ENCODE data around the gene NDUFS8.
"Not testable (repeated sequence)": the region's sequence is repeated elsewhere in the genome, so short reads cannot be mapped to it uniquely, and the experiment has no call there.

The NDUFS8 gene

DNA sequence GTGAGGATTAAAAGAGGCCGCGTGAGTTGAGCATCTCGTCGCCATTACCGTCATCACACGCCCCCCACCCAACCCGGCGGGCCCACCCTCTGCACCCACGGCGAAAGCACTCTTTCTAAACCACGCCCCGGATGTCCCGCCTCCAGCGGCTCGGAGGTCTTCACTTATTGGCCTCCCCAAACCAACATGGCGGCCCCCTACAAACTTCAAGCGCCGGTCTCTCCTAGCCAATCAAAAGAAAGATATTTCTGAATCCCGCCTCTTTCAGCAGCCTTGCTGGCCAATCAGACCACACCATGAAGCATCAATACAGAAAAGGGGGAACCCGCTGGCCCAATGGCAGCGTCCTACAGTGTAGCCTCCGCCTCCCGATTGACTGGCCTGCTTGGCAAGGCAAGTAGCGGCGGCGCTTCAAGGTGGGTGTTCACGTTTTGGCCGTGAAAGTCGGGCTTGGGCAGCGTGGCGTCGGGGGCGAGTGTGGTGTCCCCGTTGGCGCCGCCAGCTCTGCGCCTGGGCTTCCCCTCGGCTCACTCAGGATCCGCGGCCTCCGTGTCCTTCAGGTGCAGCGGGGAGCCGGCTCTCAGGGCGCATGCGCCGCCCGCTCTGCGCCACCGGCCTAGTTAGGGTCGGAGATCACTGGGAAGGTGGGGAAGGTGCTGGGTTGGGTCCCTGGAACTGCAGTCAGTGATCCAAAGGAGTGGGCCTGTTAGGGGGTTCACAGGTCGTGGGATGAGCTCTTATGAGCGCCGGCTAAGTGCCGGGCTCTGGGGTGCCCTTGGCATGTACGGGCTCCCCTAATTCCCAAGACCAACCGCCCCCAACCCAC, at the start of gene NDUFS8:
NDUFS8 (plus strand) TSS at position 364 of the 826 bp plus-strand sequence. CDS start 1,471 bp downstream, outside the sequence.
- peak; percentile 96 for DNase-seq (ENCODE audit: low read depth, low spot score)

DNA sequence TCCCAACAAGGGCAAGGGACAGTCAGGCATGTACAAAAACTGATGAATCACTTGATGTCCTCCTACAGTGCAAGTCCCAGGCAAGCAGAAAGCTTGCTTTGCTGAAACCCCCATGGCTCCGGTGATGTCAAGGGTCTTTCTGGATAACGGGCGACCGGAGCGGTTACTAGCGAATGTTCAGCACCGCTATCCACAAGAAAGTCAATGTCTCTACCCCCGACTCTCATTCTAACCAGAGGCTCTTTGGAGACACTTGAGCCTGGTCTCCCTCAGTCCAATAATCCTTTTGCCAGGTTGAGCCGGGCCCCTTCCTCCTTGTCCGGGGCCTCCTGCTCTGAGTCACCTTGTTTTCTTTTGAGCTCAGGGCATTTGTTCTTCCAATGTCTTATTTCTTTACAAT, 49.3 kb upstream of the NDUFS8 start:
- DNase-seq (ENCODE audit: low read depth, low spot score), result not testable (repeated sequence)

GRCh38 chr11:67982255-67982857, 48.1 kb upstream of the NDUFS8 start:
- DNase-seq (ENCODE audit: low read depth, low spot score), result not testable (repeated sequence)

GRCh38 chr11:67983951-67984350, 46.5 kb upstream of the NDUFS8 start:
- DNase-seq (ENCODE audit: low read depth, low spot score), result no peak

DNA sequence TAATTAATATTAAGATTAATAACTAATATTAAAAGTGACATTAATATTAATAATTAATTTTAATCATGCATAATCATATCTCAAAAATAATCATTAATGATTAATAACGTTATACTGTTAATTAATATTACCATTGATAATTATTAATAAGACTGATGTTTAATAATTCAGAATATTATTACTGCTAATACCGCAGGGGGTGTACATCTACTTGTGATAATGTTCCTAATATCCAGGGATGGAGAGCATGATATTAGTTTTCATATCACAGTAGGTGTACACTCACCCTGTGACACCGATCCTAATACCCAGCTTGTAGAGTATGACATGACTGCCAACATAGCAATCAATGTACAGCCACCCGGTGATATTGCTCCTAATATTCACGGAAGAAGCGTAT, 45.2 kb upstream of the NDUFS8 start:
- not testable (repeated sequence) for DNase-seq (ENCODE audit: low read depth, low spot score)

- not testable (repeated sequence) for DNase-seq (ENCODE audit: low read depth, low spot score)
These were observed 39.7 kb upstream of the NDUFS8 start for GRCh38 chr11:67990546-67991346.

- not testable (repeated sequence) for DNase-seq (ENCODE audit: low read depth, low spot score)
These were observed 38.9 kb upstream of the NDUFS8 start for GRCh38 chr11:67991347-67992121.

DNA sequence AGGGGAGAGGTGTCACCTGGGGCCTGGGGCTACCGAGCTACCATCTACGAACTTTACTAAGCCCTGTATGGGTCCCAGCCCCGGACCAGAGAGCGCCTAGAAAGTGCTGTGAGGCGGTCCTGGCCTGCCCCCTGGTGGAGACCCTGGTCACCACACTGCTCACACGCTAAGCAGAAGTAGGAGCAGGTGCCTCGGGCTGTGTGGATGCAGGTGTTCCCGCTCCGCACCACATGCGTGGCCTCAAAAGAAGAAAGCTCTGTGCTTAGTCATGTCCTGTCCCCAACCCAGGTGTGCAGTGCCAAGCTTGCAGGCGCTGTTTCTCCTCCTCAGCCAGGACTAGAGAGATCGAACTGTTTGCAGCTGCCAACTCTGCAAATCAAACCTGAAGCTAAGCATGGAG, 36.7 kb upstream of the NDUFS8 start:
- DNase-seq (ENCODE audit: low read depth, low spot score), result not testable (repeated sequence)

GRCh38 chr11:67994387-67994786, 36.1 kb upstream of the NDUFS8 start:
- not testable (repeated sequence) for DNase-seq (ENCODE audit: low read depth, low spot score)

DNA sequence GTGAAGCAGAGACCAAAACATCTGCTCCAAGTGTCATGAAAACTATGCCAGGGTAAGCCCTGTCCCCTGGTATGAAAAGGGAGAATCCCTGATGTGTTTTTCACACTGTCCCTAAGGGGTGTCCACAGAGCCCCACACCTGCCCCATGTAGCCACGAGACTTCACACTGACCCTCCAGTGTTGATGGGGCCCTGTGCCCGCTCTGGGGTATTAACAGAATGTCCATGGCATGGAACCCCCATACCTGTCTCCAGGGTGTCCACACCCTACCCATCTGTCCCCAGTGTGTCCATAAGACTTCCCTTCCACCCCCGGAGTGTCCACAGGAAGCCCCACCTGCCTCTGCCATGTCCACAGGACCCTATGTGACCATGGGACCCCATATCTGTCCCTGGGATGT, 35.4 kb upstream of the NDUFS8 start:
- DNase-seq (ENCODE audit: low read depth, low spot score), result not testable (repeated sequence)

DNA sequence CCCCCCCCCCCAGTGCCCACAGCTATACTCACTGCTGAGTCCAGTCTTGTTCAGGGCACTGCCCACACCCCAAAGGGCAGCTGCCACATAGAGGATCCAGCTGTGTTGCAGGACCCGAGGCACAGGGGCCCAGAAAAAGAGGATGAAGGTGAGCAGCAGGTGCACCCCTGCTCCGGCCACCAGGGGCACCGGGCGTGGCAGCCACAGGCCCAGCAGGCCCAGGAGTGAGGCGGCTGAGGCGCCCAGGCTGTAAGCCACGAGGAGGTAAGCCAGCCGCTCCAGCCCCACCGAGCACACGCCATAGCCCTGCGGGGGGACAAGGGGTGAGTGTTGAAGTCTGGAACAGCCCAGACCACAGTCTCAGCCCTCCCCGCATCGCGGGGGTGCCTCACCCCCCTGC, 34.9 kb upstream of the NDUFS8 start:
- not testable (repeated sequence) for DNase-seq (ENCODE audit: low read depth, low spot score)

DNA sequence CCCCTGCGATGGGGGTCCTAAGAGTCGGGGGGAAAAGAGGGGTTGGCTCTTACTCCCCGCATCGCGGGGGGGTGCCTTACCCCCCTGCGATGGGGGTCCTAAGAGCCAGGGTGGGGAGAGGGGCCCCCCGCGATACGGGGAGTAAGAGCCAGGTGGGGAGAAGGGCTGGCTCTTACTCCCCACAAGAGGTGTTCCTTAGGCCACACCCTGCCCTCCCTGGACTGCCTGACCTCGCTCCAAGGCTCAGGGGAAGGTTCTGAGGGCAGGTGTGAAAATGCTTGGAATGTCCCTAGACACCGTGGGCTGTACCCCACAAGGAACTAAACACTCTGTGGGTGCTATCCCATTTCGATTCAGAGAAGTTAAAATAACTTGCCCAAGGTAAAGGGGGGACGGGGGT, 34.4 kb upstream of the NDUFS8 start:
- DNase-seq (ENCODE audit: low read depth, low spot score), result no peak

DNA sequence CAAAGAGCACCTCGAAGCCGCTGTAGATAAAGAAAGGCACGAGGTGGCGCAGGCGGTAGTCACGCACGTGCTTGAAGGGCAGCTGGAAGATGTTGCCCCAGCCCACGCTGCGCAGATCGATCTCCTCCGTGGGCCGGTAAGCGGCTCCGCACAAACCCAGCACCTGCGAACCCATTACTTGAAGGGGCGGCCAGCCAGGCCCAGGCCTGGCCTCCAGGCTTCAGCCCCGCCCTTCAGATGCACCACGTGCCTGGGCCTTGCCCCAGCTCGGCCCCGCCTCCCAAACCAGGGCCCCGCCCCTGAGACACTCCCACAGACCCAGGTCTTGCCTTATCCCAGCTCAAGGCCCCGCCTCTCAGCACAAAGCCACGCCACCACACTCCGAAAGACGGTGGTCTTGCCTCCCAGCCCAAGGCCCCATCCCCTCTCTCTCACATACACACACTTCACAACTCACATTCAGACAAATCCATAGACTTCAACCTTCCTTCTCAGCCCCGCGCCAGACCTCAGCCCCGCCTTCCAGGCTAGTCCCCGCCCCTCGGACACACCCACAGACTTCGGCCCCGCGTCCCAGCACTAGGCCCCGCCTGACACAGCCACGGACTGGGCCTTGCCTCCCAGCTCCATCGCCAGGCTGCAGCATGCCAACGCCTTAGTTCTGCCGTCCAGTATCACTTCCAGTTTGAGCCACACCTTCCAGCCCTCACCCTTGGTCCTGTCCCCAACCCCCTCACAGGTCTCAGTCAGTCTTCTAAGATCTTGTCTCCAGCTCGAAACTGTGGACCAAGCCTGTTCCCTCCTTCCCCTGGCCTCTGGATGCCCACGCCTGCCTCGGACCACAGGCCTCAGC, 33.6 kb upstream of the NDUFS8 start:
- DNase-seq (ENCODE audit: low read depth, low spot score), result no peak

DNA sequence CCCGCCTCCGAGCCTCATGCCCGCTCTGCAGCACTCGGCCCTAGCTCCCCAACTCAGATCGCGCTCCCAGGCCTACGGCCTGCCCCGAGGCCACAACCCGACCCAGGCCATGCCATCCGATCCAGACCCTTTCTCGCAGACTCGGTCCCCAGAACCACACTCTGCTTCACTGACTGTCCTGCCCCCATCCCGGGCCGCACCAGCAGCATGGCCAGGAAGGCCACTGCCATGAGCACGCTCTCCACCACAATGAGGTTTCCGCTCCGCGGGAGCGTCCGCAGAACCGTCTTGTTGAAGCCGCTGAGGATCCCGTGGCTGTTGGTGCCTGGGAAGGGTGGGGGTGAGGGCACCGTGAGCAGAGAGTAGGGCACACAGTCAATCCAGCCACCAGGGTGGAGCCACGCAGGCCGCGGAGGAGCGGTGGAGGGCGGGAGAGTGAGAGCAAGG, 33.0 kb upstream of the NDUFS8 start:
- no peak for DNase-seq (ENCODE audit: low read depth, low spot score)

DNA sequence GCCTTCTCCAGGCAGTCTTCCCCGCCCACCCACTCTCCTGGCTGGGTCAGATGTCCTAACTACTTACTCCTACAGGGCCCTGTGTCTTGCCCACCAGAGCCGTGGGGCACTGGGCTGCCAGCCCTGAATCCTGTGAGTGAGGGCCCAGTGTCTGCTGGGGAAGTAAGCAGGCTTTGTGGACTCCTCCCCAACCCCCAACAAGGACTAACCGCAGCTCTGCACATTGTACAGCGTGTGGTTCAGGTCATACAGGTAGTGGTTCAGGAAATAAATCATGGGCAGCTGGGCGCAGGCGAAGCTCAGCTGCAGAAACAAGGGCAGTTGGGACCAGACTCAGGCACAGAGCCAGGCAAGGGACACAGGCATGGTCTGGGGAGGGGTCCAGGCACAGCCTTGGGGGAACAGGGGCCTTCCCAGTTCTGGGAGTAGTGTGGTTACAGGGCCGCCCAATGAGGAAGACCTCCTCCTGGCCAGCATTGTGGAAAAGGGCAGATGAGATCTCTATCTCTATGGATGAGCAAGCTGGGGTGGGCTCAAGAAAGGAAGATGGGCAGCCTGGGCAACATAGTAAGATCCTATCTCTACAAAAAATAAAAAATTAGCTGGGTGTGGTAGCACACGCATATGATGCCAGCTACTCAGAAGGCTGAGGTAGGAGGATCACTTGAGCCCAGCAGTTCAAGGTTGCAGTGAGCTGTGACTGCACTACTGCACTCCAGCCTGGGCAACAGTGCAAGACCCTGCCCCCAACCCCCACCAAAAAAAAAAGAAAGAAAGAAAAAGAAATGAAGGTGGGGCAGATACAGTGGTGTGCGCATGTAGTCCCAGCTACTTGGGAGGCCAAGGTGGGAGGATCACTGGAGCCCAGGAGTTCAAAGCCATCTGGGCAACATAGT, 32.1 kb upstream of the NDUFS8 start:
- DNase-seq (ENCODE audit: low read depth, low spot score), result no peak

- no peak for DNase-seq (ENCODE audit: low read depth, low spot score)
These were observed 31.3 kb upstream of the NDUFS8 start for GRCh38 chr11:67999201-67999629.

DNA sequence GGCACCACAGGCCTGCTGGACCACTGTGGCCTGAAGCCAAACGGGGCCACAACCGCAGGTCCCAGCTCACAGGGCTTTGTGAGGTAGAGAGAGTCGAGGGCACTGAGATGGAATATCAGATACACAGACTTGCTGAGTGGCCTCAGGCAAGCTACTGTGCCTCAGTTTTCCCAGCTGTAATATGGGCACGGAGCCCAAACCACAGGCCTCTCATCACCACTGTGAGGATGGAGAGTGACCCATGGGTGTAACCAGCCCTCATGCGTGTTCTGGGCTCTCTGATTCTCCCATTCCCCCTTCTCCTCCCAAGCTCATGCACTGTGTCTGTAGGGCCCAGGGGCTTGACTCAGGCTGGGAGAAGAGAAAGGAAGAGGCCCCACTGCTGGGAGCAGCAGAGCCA, 30.8 kb upstream of the NDUFS8 start:
- DNase-seq (ENCODE audit: low read depth, low spot score), result no peak

DNA sequence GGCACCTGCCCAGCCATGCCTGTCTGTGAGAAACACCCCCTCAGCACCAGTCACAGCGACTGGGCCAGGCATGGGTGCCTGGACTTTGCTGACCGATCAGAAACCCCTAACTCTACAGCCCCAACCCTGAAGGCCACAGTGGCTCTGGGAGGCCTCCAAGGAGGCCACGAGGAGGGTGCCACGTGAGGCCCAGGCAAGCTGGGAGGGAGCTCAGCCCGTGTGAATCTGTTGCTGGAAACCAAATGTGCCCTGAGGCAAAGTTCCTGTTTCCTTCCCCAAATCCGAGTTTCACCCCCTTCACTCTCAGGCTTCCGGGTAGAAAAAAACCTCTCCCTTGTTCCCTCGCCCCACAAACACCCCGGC, 27.9 kb upstream of the NDUFS8 start:
- no peak for DNase-seq (ENCODE audit: low read depth, low spot score)

Data from brain pericyte (primary cell).